Middle frontal gyrus (tissue), 1 donor: Measurements from ENCODE around the gene CAMKMT.

ENCODE experiments used
- DNase-seq: peaks from one replicate; pipeline ENCODE4 v3.0.0-alpha.2; 2015; ENCODE audit warnings: low spot score; ENCODE audit errors: extremely low spot score

Gene CAMKMT

GRCh38 chr2:44684559-44684958 lies 322.8 kb downstream of the CAMKMT start:
- no peak for DNase-seq

- DNase-seq = no peak
These were observed 324.8 kb downstream of the CAMKMT start for GRCh38 chr2:44686561-44686960.

GRCh38 chr2:44687686-44688455 lies 326.1 kb downstream of the CAMKMT start:
- DNase-seq = no peak

- no peak for DNase-seq
These were observed 326.8 kb downstream of the CAMKMT start for GRCh38 chr2:44688456-44689124.

- DNase-seq = no peak
These were observed 327.8 kb downstream of the CAMKMT start for GRCh38 chr2:44689516-44689915.

GRCh38 chr2:44691174-44691785 lies 329.5 kb downstream of the CAMKMT start:
- no peak for DNase-seq

- no peak for DNase-seq
These were observed 331.1 kb downstream of the CAMKMT start for GRCh38 chr2:44692821-44693220.

GRCh38 chr2:44700824-44701223 lies 339.1 kb downstream of the CAMKMT start:
- no peak for DNase-seq

- DNase-seq = no peak
These were observed 343.6 kb downstream of the CAMKMT start for GRCh38 chr2:44705356-44705755.

- no peak for DNase-seq
These were observed 344.2 kb downstream of the CAMKMT start for GRCh38 chr2:44705876-44706480.

- DNase-seq = no peak
These were observed 345.2 kb downstream of the CAMKMT start for GRCh38 chr2:44706681-44707553.

GRCh38 chr2:44707945-44708660 lies 346.4 kb downstream of the CAMKMT start:
- no peak for DNase-seq

- no peak for DNase-seq
These were observed 346.9 kb downstream of the CAMKMT start for GRCh38 chr2:44708661-44709000.

- DNase-seq = no peak
These were observed 351.4 kb downstream of the CAMKMT start for GRCh38 chr2:44713170-44713569.

- no peak for DNase-seq
These were observed 353.9 kb downstream of the CAMKMT start for GRCh38 chr2:44715671-44716081.

GRCh38 chr2:44716131-44716530 lies 354.4 kb downstream of the CAMKMT start:
- DNase-seq = no peak

GRCh38 chr2:44718431-44718830 lies 356.7 kb downstream of the CAMKMT start:
- no peak for DNase-seq

GRCh38 chr2:44719562-44719961 lies 357.8 kb downstream of the CAMKMT start:
- DNase-seq = no peak

- no peak for DNase-seq
These were observed 360.4 kb downstream of the CAMKMT start for GRCh38 chr2:44722026-44722625.

- DNase-seq = no peak
These were observed 362.2 kb downstream of the CAMKMT start for GRCh38 chr2:44723921-44724320.
